NB4 (cell line): ENCODE data around the gene NEURL2.

Experiments used
- DNase-seq: peaks from one replicate; pipeline ENCODE4 v3.0.0; 2010; ENCODE audit warnings: low read depth
- H3K4me3 ChIP-seq: one replicate; pipeline ENCODE4 v1.5.1; 2011; ENCODE audit warnings: mild to moderate bottlenecking, low read depth, low read length, moderate library complexity
- MYC ChIP-seq: IDR thresholded peaks from 2 replicates; pipeline ENCODE4 v1.6.1; 2011; ENCODE audit warnings: low read depth, low read length
- POLR2A ChIP-seq: IDR thresholded peaks from 2 replicates; pipeline ENCODE4 v1.6.1; 2011; ENCODE audit warnings: mild to moderate bottlenecking; ENCODE audit not compliant: insufficient read length; ENCODE audit errors: extremely low read depth
- TF ChIP-seq, protein P1 (sequence below): IDR thresholded peaks from one replicate; pipeline ENCODE4 v1.5.1; 2012; ENCODE audit warnings: low read depth, low read length
- TF ChIP-seq, protein P2 (sequence below): IDR thresholded peaks from 2 replicates; pipeline ENCODE4 v1.6.1; 2011; ENCODE audit warnings: low read depth, low read length

Gene NEURL2

DNA sequence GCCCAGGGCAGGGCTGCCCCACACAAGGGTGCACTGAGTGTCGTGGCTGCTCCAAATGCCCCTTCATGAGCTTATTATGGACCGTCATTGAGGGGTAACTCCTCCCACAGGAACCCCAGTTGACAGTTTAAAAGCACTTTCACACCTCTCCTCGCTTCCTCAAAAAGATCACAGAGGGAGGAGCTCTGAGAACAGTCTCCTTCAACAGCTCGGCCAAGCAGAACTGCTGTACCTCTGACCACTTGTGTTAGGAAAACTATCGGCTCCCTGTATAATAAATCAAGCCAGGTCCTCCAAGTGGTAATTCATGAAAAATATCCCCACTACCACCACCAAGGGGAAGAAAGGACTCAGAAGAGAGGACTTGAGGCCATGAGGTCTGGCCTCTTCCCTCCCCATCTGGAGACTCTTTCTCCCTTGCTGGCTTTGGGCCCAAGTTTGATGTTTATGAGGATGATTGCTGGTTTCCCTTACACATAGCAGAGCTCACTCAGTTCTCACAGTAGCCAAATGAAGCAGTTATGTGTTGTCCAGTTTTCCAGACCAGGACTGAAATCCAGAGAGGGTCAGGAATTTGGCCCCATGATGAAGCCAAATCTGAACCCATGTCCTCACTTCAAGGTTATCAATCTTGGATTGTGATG lies 48.7 kb downstream of the NEURL2 start:
- TF ChIP-seq POLR2A (no peak), MYC (no peak)
- TF ChIP-seq, protein P1, sequence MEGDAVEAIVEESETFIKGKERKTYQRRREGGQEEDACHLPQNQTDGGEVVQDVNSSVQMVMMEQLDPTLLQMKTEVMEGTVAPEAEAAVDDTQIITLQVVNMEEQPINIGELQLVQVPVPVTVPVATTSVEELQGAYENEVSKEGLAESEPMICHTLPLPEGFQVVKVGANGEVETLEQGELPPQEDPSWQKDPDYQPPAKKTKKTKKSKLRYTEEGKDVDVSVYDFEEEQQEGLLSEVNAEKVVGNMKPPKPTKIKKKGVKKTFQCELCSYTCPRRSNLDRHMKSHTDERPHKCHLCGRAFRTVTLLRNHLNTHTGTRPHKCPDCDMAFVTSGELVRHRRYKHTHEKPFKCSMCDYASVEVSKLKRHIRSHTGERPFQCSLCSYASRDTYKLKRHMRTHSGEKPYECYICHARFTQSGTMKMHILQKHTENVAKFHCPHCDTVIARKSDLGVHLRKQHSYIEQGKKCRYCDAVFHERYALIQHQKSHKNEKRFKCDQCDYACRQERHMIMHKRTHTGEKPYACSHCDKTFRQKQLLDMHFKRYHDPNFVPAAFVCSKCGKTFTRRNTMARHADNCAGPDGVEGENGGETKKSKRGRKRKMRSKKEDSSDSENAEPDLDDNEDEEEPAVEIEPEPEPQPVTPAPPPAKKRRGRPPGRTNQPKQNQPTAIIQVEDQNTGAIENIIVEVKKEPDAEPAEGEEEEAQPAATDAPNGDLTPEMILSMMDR = no peak
- TF ChIP-seq, protein P2, sequence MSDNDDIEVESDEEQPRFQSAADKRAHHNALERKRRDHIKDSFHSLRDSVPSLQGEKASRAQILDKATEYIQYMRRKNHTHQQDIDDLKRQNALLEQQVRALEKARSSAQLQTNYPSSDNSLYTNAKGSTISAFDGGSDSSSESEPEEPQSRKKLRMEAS = no peak
- no peak overlapping the region for H3K4me3 ChIP-seq
- peak; percentile 34 for DNase-seq

DNA sequence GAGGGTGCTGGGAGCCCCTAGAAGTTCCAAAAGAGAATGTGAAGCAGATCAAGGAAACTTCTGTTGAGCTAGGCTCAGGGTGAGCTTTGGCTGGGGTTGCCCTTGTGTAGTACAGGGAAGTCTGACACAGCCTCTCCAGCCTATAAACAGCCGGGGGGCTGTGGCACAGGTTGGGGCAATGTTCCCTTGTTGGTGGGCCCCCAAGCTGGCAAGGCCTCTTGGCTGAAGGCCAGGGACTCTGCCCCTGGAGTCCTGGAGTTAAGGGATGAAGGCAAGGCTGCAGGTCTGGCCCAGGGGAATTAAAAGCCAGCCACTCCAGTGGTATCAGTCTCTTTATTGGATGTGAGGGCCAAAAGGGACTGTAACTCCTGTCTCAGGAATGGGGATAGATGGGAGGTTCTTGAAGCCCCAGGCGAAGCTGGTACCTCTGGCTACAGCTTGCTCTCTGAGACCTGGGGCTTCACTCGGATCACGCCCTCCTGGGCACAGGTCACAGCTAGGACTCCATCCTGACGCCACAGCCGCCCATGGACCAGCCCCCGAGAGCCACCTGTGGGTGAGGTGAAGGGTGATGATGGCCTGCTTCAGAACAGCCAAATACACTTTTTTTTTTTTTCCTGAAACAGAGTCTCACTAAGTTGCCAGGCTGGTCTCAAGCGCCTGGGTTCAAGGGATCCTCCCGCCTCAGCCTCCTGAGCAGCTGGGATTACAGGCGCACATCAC lies 49.4 kb downstream of the NEURL2 start:
- TF ChIP-seq, protein P2 = no peak
- TF ChIP-seq, protein P1 = no peak
- TF ChIP-seq MYC (no peak), POLR2A (no peak)

GRCh38 chr20:45840700-45841198 lies 50.3 kb downstream of the NEURL2 start:
- DNase-seq = no peak
- no peak overlapping the region for H3K4me3 ChIP-seq
- TF ChIP-seq POLR2A = no peak
- TF ChIP-seq, protein P1 = no peak
- no peak for TF ChIP-seq MYC

More for the DNA sequence above, 49.4 kb downstream of the NEURL2 start:
- DNase-seq = no peak
- H3K4me3 ChIP-seq = no peak overlapping the region
